HG02678 (cell line): ENCODE measurements around the gene ACP6.
"Not testable (repeated sequence)": the region's sequence is repeated elsewhere in the genome, so short reads cannot be mapped to it uniquely, and the experiment has no call there.

Experiments used
- ATAC-seq: cut with Tn5 transposase; IDR thresholded peaks from one replicate; pipeline ENCODE4 v1.9.1; 2021; ENCODE audit warnings: mild to moderate bottlenecking, moderate library complexity; ENCODE audit not compliant: unreplicated experiment

The ACP6 gene

GRCh38 chr1:147670319-147671001 is at the start of gene ACP6:
Gene ACP6, minus strand, starts transcription at chr1:147670524. Its CDS starts 476 bp downstream, at chr1:147670048.
- ATAC-seq = peak; percentile 97

GRCh38 chr1:147719711-147720225 is 49.4 kb upstream of the ACP6 start:
- no peak for ATAC-seq

GRCh38 chr1:147719029-147719698 is 48.8 kb upstream of the ACP6 start:
- no peak for ATAC-seq

DNA sequence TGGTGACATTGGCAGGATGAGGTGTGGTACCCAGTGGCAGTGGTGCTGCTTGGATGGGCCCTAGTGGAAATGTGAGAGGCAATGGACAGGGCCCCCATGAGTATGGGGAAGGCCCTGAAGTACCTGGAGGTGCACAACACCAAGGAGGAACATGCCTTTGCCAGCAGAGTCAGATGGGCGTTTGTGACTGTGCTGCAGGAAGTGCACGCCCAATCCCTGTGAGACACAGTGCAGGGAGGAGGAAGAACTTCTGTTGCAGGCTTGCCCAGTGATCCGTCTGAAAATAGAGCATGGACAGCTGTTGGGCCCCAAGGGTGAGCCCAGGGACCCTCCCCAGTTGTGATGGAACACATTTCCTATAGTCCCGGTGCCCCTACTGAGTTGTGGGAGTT is 47.4 kb upstream of the ACP6 start:
- ATAC-seq = no peak

- ATAC-seq = no peak
These were observed 46.9 kb upstream of the ACP6 start for GRCh38 chr1:147717051-147717705.

- no peak for ATAC-seq
These were observed 42.3 kb upstream of the ACP6 start for GRCh38 chr1:147712605-147713004.

- ATAC-seq = peak; percentile 62
These were observed 30.0 kb upstream of the ACP6 start for GRCh38 chr1:147700042-147701006.

- no peak for ATAC-seq
These were observed 29.3 kb upstream of the ACP6 start for GRCh38 chr1:147699686-147700041.

GRCh38 chr1:147683163-147683763 is 12.9 kb upstream of the ACP6 start:
- ATAC-seq = no peak

DNA sequence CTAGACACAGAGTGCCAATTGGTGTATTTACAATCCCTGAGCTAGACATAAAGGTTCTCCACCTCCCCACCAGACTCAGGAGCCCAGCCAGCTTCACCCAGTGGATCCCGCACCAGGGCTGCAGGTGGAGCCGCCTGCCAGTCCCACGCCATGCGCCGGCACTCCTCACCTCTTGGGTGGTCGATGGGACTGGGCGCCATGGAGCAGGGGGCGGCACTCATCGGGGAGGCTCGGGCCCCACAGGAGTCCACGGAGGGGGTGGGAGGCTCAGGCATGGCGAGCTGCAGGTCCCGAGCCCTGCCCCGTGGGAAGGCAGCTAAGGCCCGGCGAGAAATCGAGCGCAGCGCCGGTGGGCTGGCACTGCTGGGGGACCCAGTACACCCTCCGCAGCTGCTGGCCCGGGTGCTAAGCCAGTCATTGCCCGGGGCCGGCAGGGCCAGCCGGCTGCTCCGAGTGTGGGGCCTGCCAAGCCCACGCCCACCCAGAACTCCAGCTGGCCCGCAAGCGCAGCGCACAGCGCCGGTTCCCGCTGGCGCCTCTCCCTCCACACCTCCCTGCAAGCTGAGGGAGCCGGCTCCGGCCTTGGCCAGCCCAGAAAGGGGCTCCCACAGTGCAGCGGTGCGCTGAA is 10.4 kb upstream of the ACP6 start:
- ATAC-seq = not testable (repeated sequence)

- ATAC-seq = not testable (repeated sequence)
These were observed 7.4 kb upstream of the ACP6 start for GRCh38 chr1:147677681-147678080.

- no peak for ATAC-seq
These were observed 6.2 kb upstream of the ACP6 start for GRCh38 chr1:147676311-147677085.

- no peak for ATAC-seq
These were observed 3.5 kb upstream of the ACP6 start for GRCh38 chr1:147673816-147674215.

DNA sequence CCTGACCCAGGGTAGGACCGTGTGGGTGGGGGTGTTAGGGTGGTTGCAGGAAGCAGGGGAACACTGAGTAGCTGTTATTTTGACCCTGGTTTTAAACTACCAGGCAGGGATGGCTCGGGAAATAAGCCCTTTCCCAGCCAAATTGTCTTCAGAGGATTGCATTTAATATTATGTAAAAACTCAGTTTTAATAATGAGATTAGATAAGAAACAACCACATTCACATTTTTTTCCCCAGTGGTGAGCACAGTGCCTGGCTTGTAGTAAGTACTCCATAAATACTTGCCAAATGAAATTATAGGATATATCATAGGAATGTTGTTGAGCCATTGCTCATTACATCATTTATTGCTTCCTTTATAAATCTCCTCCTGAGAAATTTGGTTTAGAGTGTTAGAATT is 3.1 kb upstream of the ACP6 start:
- ATAC-seq = no peak

- ATAC-seq = peak; percentile 31
These were observed 630 bp downstream of the ACP6 start for GRCh38 chr1:147669469-147670318.

GRCh38 chr1:147665521-147665920 is 4.8 kb downstream of the ACP6 start:
- ATAC-seq = no peak

DNA sequence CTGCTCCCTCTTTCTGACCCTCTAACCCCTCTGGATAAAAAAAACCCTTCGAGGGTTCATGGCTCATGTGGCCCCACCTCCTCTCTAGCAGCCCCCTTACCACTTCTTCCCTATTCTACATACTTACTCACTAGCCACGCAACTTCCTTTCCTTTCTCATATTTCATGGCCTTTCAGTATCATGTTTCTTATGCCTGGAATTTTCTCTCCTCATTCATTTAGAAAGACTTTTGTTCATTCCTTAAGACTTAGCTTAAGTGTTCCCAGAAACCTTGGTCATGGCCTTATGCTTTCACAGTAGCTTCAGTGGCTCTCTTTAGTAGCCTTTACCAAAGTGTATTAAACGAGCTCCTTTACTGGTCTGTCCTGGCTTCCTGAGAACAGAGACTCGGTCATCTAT is 6.1 kb downstream of the ACP6 start:
- no peak for ATAC-seq

GRCh38 chr1:147654511-147654910 is 15.8 kb downstream of the ACP6 start:
- no peak for ATAC-seq
